Skeletal muscle cell (primary cell): ENCODE measurements around the gene PSMC4.
"Not testable (repeated sequence)": the region's sequence is repeated elsewhere in the genome, so short reads cannot be mapped to it uniquely, and the experiment has no call there.

ENCODE experiments used
- DNase-seq: peaks from one replicate; pipeline ENCODE4 v3.0.0-alpha.2; 2010; ENCODE audit warnings: low read depth
- H3K4me3 ChIP-seq: 2 replicates; pipeline ENCODE4 v1.5.1; 2011; ENCODE audit warnings: low read depth, mild to moderate bottlenecking, control low read depth, low read length, moderate library complexity

The PSMC4 gene

DNA sequence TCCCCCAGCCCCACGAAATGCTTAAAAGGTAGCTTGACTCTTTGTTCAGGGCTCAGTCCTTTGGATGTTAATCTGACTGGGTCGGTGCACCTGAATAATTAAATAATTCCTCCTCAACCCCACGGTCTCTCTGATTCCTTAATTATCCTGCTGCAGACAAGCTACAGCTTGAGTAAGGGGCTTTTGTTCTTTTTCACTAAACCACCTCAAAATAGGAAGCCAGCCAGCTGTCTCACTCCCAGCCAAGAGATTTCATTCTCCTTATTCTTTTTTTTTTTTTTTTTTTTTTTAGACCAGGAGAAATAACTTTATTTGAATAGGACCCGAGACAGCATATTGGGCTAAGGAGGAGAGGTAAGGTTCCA, 28.6 kb upstream of the PSMC4 start:
- DNase-seq, result no peak
- no peak overlapping the region for H3K4me3 ChIP-seq

DNA sequence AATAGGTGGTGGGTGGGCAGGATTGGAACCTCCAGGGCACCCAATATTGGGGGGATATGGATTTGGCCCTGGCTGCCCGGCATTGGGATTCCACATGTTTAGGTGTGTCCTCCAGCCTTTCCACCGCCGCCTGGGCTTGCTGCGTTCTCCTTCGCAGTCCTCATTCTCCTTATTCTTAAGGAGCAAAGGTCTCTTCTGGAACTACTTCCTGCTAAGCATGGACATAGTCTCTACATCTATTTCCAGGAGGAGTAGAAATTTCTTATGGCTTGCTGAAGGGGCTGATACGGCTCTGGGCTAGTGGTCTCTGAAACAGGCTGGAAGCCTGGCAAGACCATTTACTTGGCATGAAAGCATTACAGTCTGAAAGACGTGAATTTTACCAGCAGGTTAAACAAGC, 27.4 kb upstream of the PSMC4 start:
- H3K4me3 ChIP-seq, result no peak overlapping the region
- DNase-seq, result no peak

DNA sequence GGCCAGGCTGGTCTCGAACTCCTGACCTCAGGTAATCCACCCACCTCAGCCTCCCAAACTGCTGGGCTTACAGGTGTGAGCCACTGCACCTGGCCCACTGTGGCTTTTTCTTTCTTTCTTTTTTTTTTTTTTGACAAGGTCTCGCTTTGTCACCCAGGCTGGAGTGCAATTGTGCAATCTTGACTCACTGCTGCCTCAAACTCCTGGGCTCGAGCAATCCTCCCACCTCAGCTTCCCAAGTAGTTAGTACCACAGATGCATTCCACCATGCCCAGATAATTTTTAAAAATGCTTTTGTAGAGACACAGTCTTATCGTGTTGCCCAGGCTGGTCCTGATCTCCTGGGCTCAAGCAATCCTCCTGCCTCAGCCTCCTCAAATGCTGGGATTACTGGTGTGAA, 24.4 kb upstream of the PSMC4 start:
- no peak for DNase-seq
- H3K4me3 ChIP-seq, result no peak overlapping the region

DNA sequence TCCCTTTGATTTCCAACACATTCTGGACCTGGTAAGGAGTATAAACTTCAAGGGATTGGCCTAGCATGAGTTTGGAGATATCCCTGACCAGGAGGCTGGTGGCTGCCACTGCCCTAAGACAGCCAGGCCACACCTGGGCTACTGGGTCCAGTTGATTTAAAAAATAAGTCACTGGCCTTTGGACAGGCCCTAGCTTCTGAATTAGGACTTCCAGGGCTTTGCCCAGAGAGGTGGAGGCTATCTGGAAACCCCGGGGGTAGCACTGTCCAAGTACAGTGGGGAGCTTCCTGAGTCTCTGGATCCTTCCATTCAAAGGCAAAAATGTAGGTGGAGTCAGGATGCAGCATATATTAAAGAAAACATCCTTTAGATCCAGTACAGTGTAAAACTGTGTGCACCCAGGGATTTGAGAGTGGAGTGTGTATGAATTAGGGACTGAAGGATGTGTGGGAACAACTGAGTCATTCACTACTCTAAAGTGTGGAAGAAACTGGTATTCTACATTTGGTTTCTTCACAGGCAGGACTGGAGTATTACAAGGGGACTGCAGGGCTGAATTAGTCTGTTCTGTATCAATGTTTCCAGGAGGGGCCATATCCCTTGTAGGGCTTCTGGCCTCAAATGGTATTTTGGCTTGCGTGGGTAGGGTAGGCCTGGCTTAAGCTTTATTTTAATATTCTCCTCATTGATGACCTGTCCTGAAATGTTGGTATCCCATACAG, 21.8 kb upstream of the PSMC4 start:
- no peak for DNase-seq
- no peak overlapping the region for H3K4me3 ChIP-seq

DNA sequence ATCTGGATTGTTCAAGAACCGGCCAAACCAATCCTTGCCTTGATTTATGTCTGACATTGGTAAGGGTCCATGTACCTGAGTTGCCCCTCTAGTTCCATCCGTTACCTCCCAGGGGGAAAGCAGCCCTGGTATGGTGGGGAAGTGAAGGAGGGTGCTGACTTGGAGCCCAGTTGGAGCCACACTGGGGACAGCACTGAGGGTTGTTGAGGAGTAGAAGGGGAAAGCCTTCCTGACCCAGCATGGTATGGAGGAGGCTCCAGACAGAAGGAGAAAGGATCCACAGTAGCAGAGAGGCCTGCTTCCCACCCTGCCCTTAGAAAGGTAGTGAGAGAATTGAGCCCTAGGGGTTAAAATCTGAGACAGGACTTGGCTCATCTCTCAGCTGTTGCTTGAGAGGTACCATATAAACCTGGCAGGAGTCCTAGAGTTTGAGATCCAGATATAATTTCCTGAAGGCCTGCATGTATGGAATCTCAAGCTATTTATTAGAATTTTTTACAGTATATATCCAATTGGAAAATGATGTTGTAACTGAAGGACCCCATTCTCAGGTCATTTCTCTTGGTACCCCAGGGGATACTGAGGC, 19.8 kb upstream of the PSMC4 start:
- no peak overlapping the region for H3K4me3 ChIP-seq
- no peak for DNase-seq

DNA sequence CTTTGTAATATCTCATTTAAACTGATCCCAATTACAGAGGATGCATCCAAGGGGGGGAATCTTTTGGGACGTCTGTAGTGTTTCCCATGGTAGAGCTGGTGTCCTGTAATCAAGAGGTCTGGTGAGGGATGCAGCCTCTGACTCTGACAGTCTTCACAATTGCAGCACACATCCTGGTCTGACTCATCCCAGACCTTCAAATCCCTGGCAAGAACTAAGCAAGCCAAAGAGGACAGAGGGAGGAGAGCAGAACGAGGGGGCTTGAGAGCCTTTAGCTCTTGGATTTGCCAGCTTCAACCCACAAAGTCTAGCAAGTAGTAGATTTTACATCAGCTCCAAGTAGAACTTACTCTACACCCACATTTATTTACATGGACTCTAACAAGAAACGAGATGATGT, 19.3 kb upstream of the PSMC4 start:
- H3K4me3 ChIP-seq, result no peak overlapping the region
- DNase-seq, result peak; percentile 57

DNA sequence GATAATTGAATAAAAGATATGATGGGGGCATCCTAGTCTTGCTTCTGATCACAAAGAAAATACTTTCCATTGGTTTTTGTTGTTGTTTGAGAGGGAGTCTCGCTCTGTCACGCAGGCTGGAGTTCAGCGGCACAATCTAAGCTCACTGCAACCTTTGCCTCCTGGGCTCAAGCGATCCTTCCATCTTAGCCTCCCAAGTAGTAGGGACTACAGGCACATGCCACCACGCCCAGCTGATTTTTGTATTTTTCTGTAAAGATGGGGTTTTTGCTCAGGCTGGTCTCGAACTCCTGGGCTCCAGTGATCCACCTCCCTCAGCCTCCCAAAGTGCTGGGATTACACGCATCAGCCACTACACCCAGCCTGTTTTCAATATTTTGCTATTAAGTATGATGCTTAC, 17.1 kb upstream of the PSMC4 start:
- no peak overlapping the region for H3K4me3 ChIP-seq

DNA sequence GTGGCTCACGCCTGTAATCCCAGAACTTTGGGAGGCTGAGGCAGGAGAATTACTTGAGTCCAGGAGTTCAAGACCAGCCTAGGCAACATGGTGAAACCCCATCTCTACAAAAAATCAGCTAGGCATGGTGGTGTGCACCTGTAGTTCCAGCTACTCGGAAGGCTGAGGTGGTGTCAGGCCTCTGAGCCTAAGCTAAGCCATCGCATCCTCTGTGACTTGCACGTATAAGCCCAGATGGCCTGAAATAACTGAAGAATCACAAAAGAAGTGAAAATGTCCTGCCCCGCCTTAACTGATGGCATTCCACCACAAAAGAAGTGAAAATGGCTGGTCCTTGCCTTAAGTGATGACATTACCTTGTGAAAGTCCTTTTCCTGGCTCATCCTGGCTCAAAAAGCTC, 13.1 kb upstream of the PSMC4 start:
- not testable (repeated sequence) for H3K4me3 ChIP-seq, DNase-seq

More for the DNA sequence above, 17.1 kb upstream of the PSMC4 start:
- no peak for DNase-seq

DNA sequence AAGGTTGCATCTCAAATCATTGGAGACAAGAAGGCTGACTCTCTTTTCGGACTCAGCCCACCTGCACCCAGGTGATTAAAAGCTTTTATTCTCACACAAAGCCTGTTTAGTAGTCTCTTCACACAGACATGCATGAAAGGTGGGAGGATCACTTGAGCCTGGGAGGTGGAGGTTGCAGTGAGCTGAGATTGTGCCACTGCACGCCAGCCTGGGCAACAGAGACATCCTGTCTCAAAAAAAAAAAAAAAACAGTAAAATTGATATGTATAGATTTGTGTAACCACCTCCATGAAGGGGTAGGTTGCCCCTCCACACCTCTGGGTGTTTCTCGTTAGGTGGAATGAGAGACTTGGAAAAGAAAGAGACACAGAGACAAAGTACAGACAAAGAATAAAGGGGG, 12.0 kb upstream of the PSMC4 start:
- not testable (repeated sequence) for DNase-seq, H3K4me3 ChIP-seq

DNA sequence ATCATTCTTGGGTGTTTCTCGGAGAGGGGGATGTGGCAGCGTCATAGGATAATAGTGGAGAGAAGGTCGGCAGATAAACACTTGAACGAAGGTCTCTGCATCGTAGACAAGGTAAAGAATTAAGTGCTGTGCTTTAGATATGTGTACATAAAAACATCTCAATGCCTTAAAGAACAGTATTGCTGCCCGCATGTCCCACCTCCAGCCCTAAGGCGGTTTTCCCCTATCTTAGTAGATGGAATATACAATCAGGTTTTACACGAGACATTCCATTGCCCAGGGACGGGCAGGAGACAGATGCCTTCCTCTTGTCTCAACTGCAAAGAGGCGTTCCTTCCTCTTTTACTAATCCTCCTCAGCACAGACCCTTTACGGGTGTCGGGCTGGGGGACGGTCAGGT, 11.6 kb upstream of the PSMC4 start:
- not testable (repeated sequence) for H3K4me3 ChIP-seq, DNase-seq

DNA sequence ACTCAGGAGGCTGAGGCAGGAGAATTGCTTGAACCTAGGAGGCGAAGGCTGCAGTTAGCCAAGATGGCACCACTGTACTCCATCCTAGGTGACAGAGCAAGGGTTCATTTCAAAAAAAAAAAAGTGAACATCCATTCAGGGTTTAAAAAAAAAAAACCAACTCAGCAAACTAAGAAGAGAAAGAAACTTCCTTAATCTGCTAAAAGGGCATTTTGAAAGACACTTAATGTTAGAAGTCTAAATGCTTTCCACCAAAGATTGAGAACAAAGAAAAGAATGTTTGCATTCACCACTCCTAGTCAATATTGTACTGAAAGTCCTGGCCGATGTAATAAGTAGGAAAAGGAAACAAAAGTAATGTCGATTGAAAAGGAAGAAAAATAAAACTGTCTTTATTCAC, 7.1 kb upstream of the PSMC4 start:
- no peak overlapping the region for H3K4me3 ChIP-seq
- DNase-seq, result no peak

DNA sequence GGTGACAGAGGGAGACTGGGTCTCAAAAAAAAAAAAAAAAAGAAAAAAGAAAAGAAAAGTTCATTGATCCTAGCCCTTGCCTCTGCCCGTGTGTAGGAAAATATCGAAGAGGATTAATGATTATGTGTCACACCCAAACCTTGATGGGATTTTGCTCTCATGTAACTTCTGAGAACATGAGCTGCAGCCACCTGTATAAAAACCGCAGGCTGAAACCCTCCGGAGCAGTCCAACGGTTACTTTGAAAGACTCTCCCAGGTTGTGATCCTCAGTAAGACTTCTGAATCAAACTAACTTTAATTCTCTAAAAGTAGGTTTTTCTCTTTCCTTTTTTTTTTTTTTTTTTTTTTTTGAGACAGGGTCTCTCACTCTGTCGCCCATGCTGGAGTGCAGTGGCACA, 4.3 kb upstream of the PSMC4 start:
- DNase-seq, result no peak
- no peak overlapping the region for H3K4me3 ChIP-seq

DNA sequence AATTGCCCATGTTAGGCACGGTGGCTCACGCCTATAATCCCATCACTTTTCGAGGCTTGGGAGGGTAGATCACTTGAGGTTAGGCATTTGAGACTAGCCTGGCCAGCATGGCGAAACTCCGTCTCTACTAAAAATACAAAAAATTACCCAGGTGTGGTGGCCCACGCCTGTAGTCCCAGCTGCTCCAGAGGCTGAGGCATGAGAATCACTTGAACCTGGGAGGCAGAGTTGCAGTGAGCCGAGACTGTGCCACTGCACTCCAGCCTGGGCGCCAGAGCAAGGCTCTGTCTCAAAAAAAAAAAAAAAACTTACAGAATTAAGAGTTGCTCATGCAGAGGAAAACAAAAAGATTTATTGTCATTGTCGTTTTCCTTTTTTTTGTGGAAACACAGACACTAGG, 3.4 kb upstream of the PSMC4 start:
- H3K4me3 ChIP-seq, result no peak overlapping the region
- DNase-seq, result no peak

DNA sequence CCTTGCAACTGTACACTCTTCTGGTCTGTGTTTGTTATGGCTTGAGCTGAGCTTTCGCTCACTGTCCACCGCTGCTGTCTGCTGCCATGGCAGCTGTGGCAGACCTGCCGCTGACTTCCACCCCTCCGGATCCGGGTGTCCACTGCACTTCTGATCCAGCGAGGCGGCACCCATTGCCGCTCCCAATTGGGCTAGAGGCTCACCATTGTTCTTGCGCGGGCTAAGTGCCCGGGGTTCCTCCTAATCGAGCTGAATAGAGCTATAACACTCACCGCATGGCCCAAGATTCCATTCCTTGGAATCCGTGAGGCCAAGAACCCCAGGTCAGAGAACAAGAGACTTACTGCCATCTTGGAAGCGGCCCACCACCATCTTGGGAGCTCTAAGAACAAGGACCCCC, 2.2 kb upstream of the PSMC4 start:
- no peak overlapping the region for H3K4me3 ChIP-seq
- no peak for DNase-seq

DNA sequence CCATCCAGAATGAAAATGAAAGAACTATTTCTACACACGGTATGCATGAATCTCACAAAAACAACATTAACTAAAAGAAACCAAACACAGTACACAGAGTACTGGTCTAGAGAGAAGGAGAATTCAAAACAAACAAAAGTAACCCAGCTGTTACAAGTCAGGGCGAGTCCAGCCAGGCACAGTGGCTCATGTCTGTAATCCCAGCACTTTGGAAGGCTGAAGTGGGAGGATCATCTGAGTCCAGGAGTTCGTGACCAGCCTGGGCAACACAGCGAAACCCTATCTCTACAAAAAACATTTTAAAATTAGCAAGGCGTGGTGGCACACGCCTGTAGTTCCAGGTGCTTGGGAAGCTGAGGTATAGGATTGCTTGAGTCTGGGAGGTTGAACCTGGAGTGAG, 1.7 kb upstream of the PSMC4 start:
- no peak overlapping the region for H3K4me3 ChIP-seq
- no peak for DNase-seq

DNA sequence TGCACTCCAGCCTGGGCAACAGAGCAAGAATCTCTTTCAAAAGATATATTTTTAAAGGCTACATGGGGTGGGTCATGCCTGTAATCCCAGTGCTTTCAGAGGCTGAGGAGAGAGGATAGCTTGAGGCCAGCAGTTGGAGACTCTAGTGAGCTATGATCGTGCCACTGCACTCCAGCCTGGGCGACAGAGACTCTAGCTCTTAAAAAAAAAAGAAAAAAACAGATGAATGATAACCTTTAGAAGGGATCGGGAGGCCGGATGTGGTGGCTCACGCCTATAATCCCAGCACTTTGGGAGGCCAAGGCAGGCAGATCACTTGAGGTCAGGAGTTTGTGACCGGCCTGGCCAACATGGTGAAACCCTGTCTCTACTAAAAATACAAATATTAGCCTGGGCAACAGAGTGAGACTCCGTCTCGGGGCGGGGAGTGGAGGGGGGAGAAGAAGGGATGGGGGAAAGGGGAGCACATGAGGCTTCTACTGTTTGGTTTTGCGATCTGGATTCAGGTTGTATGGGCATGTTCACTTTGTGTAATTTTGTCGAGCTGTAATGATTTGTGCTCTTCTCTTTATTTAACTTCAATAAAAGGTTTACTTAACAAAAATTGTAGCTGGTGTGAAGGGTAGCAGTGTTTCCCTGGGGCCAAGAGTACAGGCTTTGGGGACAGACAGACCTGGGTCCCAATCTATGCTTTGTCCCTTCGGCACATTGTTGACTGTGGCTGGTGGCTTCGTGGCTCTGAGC, 1.1 kb upstream of the PSMC4 start:
- peak overlapping the region; percentile 94 for H3K4me3 ChIP-seq
- no peak for DNase-seq

DNA sequence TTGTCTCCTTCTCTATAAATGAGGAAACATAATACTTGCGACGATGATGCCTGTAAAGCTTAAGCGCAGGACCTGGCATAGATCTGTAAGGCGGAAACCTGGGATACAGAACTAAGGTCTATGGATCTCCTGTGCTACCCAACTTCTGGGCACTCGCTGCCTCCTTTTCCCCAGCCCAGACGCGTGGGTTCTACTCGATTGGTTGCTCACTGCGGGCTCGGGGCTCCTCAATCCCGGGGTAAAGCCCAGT, 615 bp upstream of the PSMC4 start:
- DNase-seq, result no peak
- H3K4me3 ChIP-seq, result peak overlapping the region; percentile 94

DNA sequence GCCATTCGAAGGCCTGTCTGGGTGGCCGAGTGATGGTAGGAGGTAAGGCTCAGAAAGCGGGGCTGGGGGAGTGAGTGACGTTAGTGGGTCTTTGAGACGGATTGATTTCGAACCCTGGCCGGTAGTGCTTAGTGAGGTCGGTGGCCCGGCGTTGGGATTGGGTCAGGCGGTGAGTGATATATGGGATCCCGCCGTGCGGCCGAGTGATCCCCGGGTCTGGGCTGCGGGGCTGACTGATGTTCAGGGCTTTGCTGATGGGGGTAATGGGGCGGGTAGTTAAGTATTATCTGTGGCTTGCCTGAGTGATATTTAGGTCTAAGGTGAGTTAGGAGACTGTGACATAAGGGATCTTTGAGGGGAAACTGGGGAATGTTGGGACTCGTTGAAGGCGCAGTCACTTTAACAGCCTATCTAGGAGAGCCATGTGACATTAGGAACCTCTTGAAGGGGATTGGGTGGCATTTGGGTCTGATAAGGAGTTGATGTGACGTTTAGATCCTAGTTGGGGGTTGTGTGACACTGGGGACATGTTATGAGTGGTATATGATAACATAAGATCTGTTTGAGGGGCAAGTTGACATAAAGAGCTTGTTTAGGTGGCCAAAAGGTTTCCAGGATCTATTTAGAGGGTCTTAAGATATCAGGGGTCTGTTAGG, 543 bp downstream of the PSMC4 start:
- DNase-seq, result no peak

DNA sequence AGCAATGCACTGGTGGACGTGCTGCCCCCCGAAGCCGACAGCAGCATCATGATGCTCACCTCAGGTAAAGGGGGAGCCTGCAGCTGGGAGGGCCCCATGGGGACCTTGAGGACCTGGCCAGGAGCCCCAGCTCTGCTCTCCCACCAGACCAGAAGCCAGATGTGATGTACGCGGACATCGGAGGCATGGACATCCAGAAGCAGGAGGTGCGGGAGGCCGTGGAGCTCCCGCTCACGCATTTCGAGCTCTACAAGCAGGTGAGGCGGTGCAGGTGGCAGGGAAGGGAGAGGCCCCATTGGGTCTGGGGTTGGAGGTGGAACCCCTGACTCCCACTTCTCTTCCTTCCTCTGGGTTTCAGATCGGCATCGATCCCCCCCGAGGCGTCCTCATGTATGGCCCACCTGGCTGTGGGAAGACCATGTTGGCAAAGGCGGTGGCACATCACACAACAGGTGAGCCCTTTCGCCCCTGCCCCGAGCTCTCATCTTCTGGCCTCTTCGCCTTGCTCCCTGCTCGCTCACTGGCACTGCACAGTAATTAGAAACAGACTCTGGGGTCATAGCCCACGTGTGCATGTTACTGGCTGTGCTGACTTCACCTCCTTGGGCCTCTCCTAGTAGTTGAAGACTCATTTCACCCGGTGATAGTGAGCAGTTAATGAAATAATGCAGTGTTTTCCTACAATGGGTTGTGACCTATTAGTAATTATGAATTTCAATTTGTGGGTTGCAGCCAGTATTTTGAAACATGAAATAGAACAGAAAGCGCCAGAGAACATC, 3.6 kb downstream of the PSMC4 start:
- no peak overlapping the region for H3K4me3 ChIP-seq
- DNase-seq, result no peak

More for the DNA sequence above, 543 bp downstream of the PSMC4 start:
- peak overlapping the region; percentile 94 for H3K4me3 ChIP-seq

DNA sequence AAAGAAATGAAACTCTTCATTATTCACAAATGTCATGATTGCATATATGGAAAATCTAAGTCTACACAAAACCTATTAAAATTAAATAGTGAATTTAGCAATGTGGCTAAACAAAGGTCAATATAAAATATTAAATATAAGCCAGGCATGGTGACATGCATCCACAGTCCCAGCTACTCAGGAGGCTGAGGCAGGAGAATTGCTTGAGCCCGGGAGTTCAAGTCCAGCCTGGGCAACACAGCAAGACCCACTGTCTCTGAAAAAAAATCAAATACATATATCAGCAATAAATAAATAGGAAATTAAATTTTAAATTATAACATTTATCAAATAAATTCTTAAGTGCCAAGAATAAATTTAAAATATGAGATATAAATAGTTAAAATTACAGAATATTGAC, 11.9 kb downstream of the PSMC4 start:
- DNase-seq, result no peak
- H3K4me3 ChIP-seq, result no peak overlapping the region
